CD14-positive monocyte (primary cell): ENCODE results near the gene EPHA6. TPM values are rescaled to one million over a fixed set of nuclear protein-coding genes. Genes with fewer than 3 reads are reported as not detected.
A peak's percentile ranks its signal among the peaks of the same experiment; 100 is the strongest.

Experiments
- DNase-seq, 3 donors: peaks; one replicate each; pipeline ENCODE4 v3.0.0-alpha.2; 2011 to 2022
- H2AFZ ChIP-seq: 2 replicates; pipeline ENCODE4 v1.6.0; 2012; ENCODE audit warnings: mild to moderate bottlenecking, low read depth, low read length, inconsistent platforms; ENCODE audit not compliant: insufficient read depth, poor library complexity, severe bottlenecking
- H3K27ac ChIP-seq, 2 donors: 1 replicate in 1 of 2; 2 replicates in 1 of 2; pipeline ENCODE4 v1.5.1; 2012 to 2013; ENCODE audit warnings: low read length in 2 of 2, control low read depth in 1 of 2, inconsistent platforms in 1 of 2, low read depth in 1 of 2, mild to moderate bottlenecking in 1 of 2
- H3K27me3 ChIP-seq, 2 donors: one replicate each; pipeline versions ENCODE4 v1.6.0 to v1.6.1; 2011 to 2013; ENCODE audit warnings: low read length in 2 of 2; ENCODE audit not compliant: control insufficient read depth in 2 of 2, insufficient read depth in 2 of 2
- H3K36me3 ChIP-seq, 2 donors: replicated peaks in 1 of 2; 1 replicate in 1 of 2; 2 replicates in 1 of 2; pipeline versions ENCODE4 v1.5.1 to v1.6.1; 2012 to 2013; ENCODE audit warnings: low read length in 2 of 2, control low read depth in 1 of 2, inconsistent platforms in 1 of 2, mild to moderate bottlenecking in 1 of 2; ENCODE audit not compliant: insufficient read depth in 2 of 2, control insufficient read depth in 1 of 2
- H3K4me1 ChIP-seq, 2 donors: 1 replicate in 1 of 2; 2 replicates in 1 of 2; pipeline versions ENCODE4 v1.5.1 to v1.6.1; 2012 to 2013; ENCODE audit warnings: low read length in 2 of 2, control low read depth in 1 of 2, inconsistent platforms in 1 of 2, mild to moderate bottlenecking in 1 of 2, moderate library complexity in 1 of 2; ENCODE audit not compliant: insufficient read depth in 2 of 2, control insufficient read depth in 1 of 2
- H3K4me2 ChIP-seq: replicated peaks from 2 replicates; pipeline ENCODE3; 2012; ENCODE audit warnings: low read length, moderate library complexity, mild to moderate bottlenecking; ENCODE audit not compliant: poor library complexity, severe bottlenecking; ENCODE audit errors: extremely low read depth
- H3K4me3 ChIP-seq, 3 experiments: fragments of 200-600 bp in 1 of 3; sonication (generic) in 1 of 3; replicated peaks in 1 of 3; 1 replicate in 2 of 3; 2 replicates in 1 of 3; pipeline ENCODE4 v1.5.1; 2011 to 2013; ENCODE audit warnings: low read length in 3 of 3, mild to moderate bottlenecking in 3 of 3, control low read depth in 2 of 3, low read depth in 2 of 3, inconsistent platforms in 1 of 3, moderate library complexity in 1 of 3
- H3K79me2 ChIP-seq: 2 replicates; pipeline ENCODE4 v1.6.0; 2012; ENCODE audit warnings: mild to moderate bottlenecking, control low read depth, inconsistent platforms, low read length, moderate library complexity; ENCODE audit not compliant: insufficient read depth
- H3K9ac ChIP-seq: 2 replicates; pipeline ENCODE4 v1.6.0; 2017; ENCODE audit warnings: low read length, mild to moderate bottlenecking; ENCODE audit not compliant: insufficient read depth, poor library complexity, severe bottlenecking
- H3K9me3 ChIP-seq, 2 donors: replicated peaks in 1 of 2; 1 replicate in 1 of 2; 2 replicates in 1 of 2; pipeline versions ENCODE4 v1.5.1 to v1.6.1; 2012 to 2013; ENCODE audit warnings: low read length in 2 of 2, control low read depth in 1 of 2; ENCODE audit not compliant: control insufficient read depth in 1 of 2, insufficient read depth in 1 of 2
- H4K20me1 ChIP-seq: 2 replicates; pipeline ENCODE4 v1.6.0; 2012; ENCODE audit warnings: mild to moderate bottlenecking, low read length, control low read depth, moderate library complexity; ENCODE audit not compliant: insufficient read depth
- H3K27ac Mint-ChIP-seq, 7 donors: one replicate each; pipeline ENCODE4 v1.8.0; 2020; ENCODE audit warnings: mild to moderate bottlenecking in 7 of 7, mixed read lengths in 7 of 7, moderate library complexity in 6 of 7, inconsistent platforms in 2 of 7
- H3K27me3 Mint-ChIP-seq, 3 donors: one replicate each; pipeline ENCODE4 v1.8.0; 2021 to 2022; ENCODE audit warnings: low read depth in 3 of 3, mild to moderate bottlenecking in 3 of 3, mixed read lengths in 3 of 3, moderate library complexity in 3 of 3, inconsistent platforms in 1 of 3
- H3K36me3 Mint-ChIP-seq, 2 donors: one replicate each; pipeline ENCODE4 v1.8.0; 2020; ENCODE audit warnings: mixed read lengths in 2 of 2, inconsistent platforms in 1 of 2, mild to moderate bottlenecking in 1 of 2
- H3K4me1 Mint-ChIP-seq: one replicate; pipeline ENCODE4 v1.8.0; 2020; ENCODE audit warnings: mild to moderate bottlenecking, mixed read lengths
- H3K4me3 Mint-ChIP-seq, 2 donors: one replicate each; pipeline ENCODE4 v1.8.0; 2020; ENCODE audit warnings: mild to moderate bottlenecking in 2 of 2, mixed read lengths in 2 of 2, moderate library complexity in 1 of 2
- H3K9me3 Mint-ChIP-seq, 7 donors: one replicate each; pipeline ENCODE4 v1.8.0; 2020 to 2022; ENCODE audit warnings: mixed read lengths in 7 of 7, mild to moderate bottlenecking in 6 of 7, moderate library complexity in 6 of 7, inconsistent platforms in 2 of 7
- CTCF ChIP-seq: fragments of 200-600 bp; IDR thresholded peaks from one replicate; pipeline ENCODE4 v1.8.0; 2022; ENCODE audit warnings: antibody characterized with exemption, mild to moderate bottlenecking
- WGBS: methylation state at CpG from one replicate; pipeline ENCODE4 v1.1.5; 2013; ENCODE audit warnings: missing lambda C conversion rate; ENCODE audit not compliant: insufficient coverage; 5-methylcytosine and 5-hydroxymethylcytosine counted together
- intact Hi-C, 2 donors: fragments of 100-400 bp; cut with micrococcal nuclease; formaldehyde crosslinking; loops; one replicate each; pipeline versions ENCODE4 v1.15.0 to v1.15.1; 2023
- polyA plus RNA-seq, 3 donors: library from polyadenylated mRNA; depleted of rRNA in 1 of 3; unstranded in 2 of 3; stranded (reverse) in 1 of 3; fragments of 300-500 nt in 2 of 3; fragments of >200 nt in 1 of 3; fragmentation: Illumina TruSeq in 2 of 3; gene quantifications; 1 replicate in 2 of 3; 2 replicates in 1 of 3; pipeline ENCODE4 v1.2.3, GENCODE V29; 2012 to 2021

Gene EPHA6
- polyA plus RNA-seq, 3 donors = not detected

- no peaks in the 10 kb centered on the region for H3K36me3 Mint-ChIP-seq
- peaks cover 1 to 3% (median 2%) of the 10 kb centered on the region in 3 donors for H3K27me3 Mint-ChIP-seq
- Histone ChIP-seq H4K20me1 (no peaks in the 10 kb centered on the region), H3K9ac (no peak overlapping the region), H3K36me3 (no peaks in the 10 kb centered on the region), H3K27ac (no peak overlapping the region), H2AFZ (no peak overlapping the region), H3K4me2 (no peak overlapping the region), H3K27me3 (peaks cover 0 to 2% of the 10 kb centered on the region in 2 donors), H3K4me3 (no peak overlapping the region), H3K9me3 (no peaks in the 10 kb centered on the region), H3K79me2 (no peaks in the 10 kb centered on the region), H3K4me1 (no peaks in the 10 kb centered on the region)
- no peak overlapping the region for H3K27ac Mint-ChIP-seq
- TF ChIP-seq CTCF = no peak
- WGBS = no CpG with 5 or more reads among the region's 3 CpGs
- intact Hi-C loops = no loop called here
- no peak for DNase-seq
- H3K4me1 Mint-ChIP-seq = no peaks in the 10 kb centered on the region
- H3K4me3 Mint-ChIP-seq = no peak overlapping the region
- H3K9me3 Mint-ChIP-seq = peaks cover 0 to 2% (median 0%) of the 10 kb centered on the region in 7 donors
Measured at GRCh38 chr3:97744289-97744688, 929.9 kb downstream of the EPHA6 start.

DNA sequence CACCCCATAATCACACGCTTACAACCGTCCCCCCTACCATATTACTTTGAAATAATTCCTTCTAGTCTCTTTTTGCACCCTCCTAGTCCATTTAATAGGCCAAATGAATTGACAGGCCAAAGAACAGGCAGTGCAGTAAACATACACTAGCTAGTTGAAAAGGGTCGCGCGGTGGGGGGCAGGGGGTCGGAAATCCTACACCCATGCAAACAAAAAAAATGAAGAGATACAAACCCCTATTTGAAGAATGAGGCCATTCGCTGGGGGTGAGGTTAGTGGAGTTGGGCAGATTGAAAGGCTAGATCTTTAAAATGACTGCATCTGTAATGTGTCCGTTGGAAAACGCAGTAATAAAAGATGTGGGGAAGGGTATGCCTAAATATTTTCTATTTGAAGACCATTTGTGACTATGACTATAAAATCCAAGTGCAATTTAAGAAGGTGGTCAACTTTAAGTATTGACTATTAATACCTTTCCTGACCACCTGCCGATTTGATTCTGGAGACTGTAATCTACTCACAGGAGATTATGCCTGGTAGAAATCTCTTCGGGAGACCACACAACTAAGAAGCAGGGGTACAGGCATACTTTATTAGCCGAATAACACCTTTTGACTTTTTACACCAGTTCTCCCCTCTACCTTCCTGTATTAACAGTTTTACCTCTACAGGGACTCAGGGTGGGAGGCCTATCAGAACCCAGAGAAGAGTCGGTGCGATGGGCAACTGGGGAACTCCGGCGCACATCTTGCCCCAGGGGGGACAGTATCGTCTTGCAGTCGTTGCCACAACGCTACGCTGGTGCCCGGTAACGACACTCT is 949.4 kb downstream of the EPHA6 start:
- Histone ChIP-seq H3K4me1 (peaks cover 12 to 13% of the 10 kb centered on the region in 2 donors), H3K27ac (peak overlapping the region; percentile 7 to 69), H4K20me1 (no peaks in the 10 kb centered on the region), H3K9ac (peak overlapping the region; percentile 58), H3K36me3 (no peaks in the 10 kb centered on the region), H3K4me3 (peak overlapping the region; percentile 60 to 97 (median 95)), H3K4me2 (peak overlapping the region; percentile 77), H3K79me2 (no peaks in the 10 kb centered on the region), H2AFZ (peak overlapping the region; percentile 90), H3K9me3 (no peaks in the 10 kb centered on the region), H3K27me3 (no peaks in the 10 kb centered on the region)
- H3K27me3 Mint-ChIP-seq = peaks cover 0 to 2% (median 0%) of the 10 kb centered on the region in 3 donors
- H3K4me3 Mint-ChIP-seq = peak overlapping the region; percentile 99
- H3K9me3 Mint-ChIP-seq = no peaks in the 10 kb centered on the region
- DNase-seq = no peak
- intact Hi-C loops = no loop called here
- 2% methylated on average over 11 of the region's 22 CpGs for WGBS
- TF ChIP-seq CTCF = no peak
- no peaks in the 10 kb centered on the region for H3K36me3 Mint-ChIP-seq
- H3K27ac Mint-ChIP-seq = peak overlapping the region in 6 of 7 donors; percentile 85 to 96 (median 92)
- H3K4me1 Mint-ChIP-seq = peaks cover 16% of the 10 kb centered on the region
